Choroid plexus epithelial cell (primary cell): ENCODE measurements around the gene MFSD8.
"Not testable (repeated sequence)": the region's sequence is repeated elsewhere in the genome, so short reads cannot be mapped to it uniquely, and the experiment has no call there.

Source experiments
- DNase-seq: peaks from one replicate; pipeline ENCODE4 v3.0.0-alpha.2; 2010; ENCODE audit warnings: low read depth
- H3K4me3 ChIP-seq: 2 replicates; pipeline ENCODE4 v1.5.1; 2011; ENCODE audit warnings: low read depth, mild to moderate bottlenecking, control low read depth, low read length, moderate library complexity
- CTCF ChIP-seq: conservative IDR thresholded peaks from 2 replicates; pipeline ENCODE4 v1.5.1; 2011; ENCODE audit warnings: low read depth, mild to moderate bottlenecking, control low read depth, inconsistent platforms, low read length, moderate library complexity

The MFSD8 gene

GRCh38 chr4:127967141-127967775 lies 2.3 kb upstream of the MFSD8 start:
- no peak overlapping the region for H3K4me3 ChIP-seq
- TF ChIP-seq CTCF: no peak
- DNase-seq: peak; percentile 30

- TF ChIP-seq CTCF: no peak
- peak overlapping the region; percentile 99 for H3K4me3 ChIP-seq
- peak; percentile 39 for DNase-seq
These were observed 816 bp upstream of the MFSD8 start for GRCh38 chr4:127965803-127966175.

GRCh38 chr4:127964426-127965061 lies 429 bp downstream of the MFSD8 start:
- not testable (repeated sequence) for DNase-seq
- peak overlapping the region; percentile 99 for H3K4me3 ChIP-seq

- peak overlapping the region; percentile 99 for H3K4me3 ChIP-seq
- not testable (repeated sequence) for DNase-seq
These were observed 1.2 kb downstream of the MFSD8 start for GRCh38 chr4:127963633-127964398.

GRCh38 chr4:127959794-127960193 lies 5.2 kb downstream of the MFSD8 start:
- no peak overlapping the region for H3K4me3 ChIP-seq
- TF ChIP-seq CTCF: no peak
- DNase-seq: no peak

GRCh38 chr4:127957105-127957504 lies 7.9 kb downstream of the MFSD8 start:
- H3K4me3 ChIP-seq: no peak overlapping the region
- no peak for DNase-seq
- no peak for TF ChIP-seq CTCF

- TF ChIP-seq CTCF: no peak
- peak; percentile 20 for DNase-seq
- no peak overlapping the region for H3K4me3 ChIP-seq
These were observed 28.0 kb downstream of the MFSD8 start for GRCh38 chr4:127936974-127937373.

GRCh38 chr4:127931836-127932235 lies 33.1 kb downstream of the MFSD8 start:
- H3K4me3 ChIP-seq: not testable (repeated sequence)
- DNase-seq: peak; percentile 16
